HG02885 (cell line): ENCODE data around the gene AKNAD1.

Source experiments
- ATAC-seq: cut with Tn5 transposase; IDR thresholded peaks from one replicate; pipeline ENCODE4 v1.9.1; 2021; ENCODE audit warnings: mild to moderate bottlenecking; ENCODE audit not compliant: unreplicated experiment, poor library complexity

The AKNAD1 gene

DNA sequence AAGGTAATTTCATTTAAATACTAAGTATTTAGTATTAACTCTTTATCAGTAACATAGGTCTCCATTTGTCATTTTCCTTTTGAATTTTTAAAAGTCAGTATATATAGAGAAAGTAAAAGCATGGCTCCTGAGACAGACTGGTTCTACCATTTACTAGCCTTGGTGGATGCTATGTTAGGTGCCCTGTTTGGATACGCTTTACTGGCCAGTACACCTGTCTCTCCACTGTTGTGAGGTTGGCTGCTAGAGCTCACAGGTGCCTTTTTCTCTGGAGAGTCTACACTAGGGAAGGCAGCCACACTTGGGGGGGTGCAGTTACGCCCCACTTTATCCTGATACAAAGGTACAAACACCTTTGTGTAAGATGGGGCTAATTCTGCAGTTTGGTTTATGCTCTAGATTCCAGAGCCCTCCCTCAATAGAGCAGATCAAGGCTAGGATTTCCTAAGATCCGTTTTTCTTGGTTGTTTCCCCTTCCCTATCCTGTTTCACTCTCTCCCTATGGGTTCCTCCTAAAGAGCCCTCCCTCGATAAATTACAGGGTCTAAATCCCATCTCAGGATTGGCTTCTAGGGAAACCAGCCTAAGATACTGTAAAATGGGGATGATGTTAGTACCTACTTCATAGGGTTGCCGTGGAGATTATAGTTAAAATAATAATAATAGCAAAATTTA lies 14.3 kb upstream of the AKNAD1 start:
- no peak for ATAC-seq

DNA sequence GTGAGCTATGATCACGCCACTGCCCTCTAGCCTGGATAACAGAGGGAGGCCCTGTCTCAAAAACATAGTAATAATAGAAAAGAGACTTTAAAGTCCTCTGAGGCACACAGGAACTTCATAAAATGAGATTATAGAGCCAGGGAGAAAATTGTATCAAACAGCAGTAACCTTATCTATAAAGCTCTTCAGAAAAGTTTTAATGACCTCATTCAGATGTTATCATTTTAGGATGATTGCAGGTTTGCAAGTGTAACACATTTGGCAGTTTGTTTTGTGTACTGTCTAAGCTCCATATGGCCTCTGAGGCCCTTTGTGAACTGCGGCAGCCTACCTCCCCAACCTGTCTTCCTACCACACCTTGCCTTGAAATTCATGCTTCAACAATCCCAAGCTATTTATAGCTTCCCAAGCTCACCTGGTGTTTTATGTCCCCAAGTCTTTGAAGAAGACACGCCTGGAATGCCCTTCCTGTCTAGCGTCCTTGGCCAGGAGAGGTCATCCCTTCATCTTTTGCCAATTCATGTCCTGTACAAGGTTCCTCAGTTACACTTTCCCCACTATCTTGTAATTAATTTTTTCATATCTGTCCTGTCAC lies 8.5 kb upstream of the AKNAD1 start:
- no peak for ATAC-seq

- ATAC-seq = no peak
These were observed 7.1 kb upstream of the AKNAD1 start for GRCh38 chr1:108863984-108864383.

DNA sequence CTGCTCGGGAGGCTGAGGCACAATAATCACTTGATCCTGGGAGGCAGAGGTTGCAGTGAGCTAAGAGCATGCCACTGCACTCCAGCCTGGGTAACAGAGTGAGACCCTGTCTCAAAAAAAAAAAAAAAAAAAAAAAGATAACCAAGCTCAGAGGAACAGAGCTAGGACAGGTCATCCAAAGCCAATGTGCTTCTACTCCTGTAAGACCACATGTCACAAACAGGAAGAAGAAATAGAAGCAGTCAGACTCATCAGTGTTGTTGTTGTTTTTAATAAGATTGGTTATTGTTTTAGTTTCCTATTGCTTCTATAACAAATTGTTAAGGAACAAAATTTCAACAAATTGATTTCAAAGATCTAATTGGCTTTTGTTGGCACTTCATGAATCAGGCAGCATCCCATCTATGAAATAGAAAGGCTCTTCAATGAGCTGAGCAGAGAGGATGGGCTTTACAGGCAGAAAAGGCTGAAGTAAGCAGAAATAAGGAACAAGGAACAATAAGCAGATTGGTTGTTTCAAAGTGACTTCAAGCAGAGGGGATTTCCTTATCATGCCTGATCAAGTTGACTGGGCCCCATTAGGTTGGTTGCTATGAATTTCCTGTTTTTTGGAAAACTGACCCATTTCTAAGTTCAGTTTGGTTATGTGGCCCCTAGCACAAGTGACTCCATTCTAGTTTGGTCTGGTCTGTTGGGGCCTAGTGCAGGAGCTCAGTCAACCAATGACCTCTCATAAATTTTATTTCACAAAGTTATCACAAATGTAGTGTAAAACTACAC lies 6.0 kb upstream of the AKNAD1 start:
- no peak for ATAC-seq

- no peak for ATAC-seq
These were observed 5.2 kb upstream of the AKNAD1 start for GRCh38 chr1:108862017-108862610.

- no peak for ATAC-seq
These were observed 4.7 kb upstream of the AKNAD1 start for GRCh38 chr1:108861566-108861965.

GRCh38 chr1:108860190-108860907 lies 3.5 kb upstream of the AKNAD1 start:
- ATAC-seq = no peak

DNA sequence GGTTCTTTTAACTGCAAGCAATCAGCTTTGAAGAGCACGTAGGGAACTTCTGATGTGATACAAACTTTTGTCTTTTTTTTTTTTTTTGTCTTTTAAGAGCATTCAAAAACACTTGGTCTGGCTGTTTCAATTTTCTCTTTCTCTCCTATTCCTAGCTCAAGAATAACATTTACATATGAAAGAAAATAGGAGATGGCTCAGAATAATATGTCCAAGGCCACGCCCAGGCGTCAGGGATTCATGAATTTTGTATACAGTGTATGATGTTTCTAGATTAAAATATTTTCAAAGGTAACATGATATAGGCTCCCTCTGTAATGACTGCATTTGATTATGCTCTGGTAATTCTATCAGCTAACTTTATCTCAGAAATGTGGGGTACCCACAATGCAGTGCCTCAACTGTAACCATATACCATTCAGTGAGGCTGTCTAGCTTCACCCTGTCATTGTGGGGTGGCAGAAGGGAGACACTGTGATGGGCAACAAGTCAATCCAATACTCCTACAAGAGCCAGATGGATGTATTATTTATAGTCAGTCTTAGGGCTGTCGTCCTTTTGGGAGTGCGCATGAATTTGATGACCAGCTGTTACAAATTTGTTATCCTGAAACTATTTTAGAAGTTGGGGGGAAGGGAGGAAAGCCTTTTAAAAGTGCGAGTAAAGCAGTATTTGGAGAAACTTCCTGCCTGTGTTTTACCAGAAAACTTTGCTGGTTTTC lies 1.5 kb upstream of the AKNAD1 start:
- ATAC-seq = no peak

DNA sequence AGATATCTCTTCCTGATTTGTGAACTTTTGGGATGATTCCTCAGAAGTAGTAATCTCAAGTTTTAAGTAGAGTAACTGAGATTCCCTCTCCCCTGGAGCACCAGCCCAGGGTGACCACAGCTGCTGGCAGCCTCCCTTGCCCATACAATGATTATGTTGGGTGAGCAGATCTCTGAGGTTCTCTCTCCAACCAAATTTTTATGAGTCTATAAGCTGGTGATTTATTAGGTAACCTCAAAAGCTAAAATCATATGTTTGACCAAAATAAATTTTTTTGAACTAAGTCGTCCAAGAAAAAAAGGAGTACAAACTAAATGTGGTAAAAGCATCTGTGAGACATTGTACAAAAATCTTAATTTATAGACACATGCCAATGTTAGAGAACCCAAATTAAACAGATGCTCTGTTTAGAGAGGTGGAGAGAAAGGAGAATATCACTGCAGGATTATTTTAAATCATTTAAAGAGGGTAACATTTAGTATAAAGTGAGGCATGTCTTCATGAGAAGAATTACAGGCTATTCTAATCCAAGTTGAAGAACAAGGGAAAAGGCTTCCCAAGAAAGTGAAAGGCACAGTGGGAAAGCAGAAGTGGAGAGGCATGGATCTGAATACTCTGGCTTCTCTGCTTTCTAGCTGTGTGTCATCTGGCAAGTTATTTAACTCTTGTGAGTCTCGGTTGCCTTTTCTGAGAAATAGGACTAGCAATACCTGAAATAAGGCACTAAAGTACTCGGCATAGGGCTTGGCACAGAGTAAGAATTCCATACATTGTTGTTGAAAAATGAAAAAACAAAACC lies 2.5 kb downstream of the AKNAD1 start:
- ATAC-seq = no peak

GRCh38 chr1:108852221-108852975 lies 4.5 kb downstream of the AKNAD1 start:
- ATAC-seq = no peak

DNA sequence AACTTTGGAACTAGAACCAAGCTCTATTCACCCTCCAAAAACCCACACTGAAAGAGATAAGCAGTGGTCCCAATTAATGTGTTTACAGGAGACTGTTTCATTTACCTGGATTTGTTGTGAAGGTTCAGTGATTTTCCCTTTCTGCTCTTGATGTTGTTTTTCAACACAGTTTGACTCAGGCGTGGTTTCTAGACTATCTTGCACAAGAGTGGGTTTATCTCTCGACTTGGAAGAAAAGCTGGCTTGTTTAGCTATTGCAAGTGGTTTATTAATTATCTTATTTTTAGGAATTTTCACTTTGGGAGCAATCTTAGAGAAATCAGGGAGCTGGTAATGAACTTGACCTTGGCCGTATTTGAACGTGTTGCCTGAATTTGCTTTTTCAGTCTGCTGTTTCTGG lies 5.3 kb downstream of the AKNAD1 start:
- ATAC-seq = no peak

GRCh38 chr1:108850929-108851328 lies 6.0 kb downstream of the AKNAD1 start:
- no peak for ATAC-seq

- no peak for ATAC-seq
These were observed 8.1 kb downstream of the AKNAD1 start for GRCh38 chr1:108848806-108849205.

GRCh38 chr1:108847494-108847893 lies 9.4 kb downstream of the AKNAD1 start:
- no peak for ATAC-seq

DNA sequence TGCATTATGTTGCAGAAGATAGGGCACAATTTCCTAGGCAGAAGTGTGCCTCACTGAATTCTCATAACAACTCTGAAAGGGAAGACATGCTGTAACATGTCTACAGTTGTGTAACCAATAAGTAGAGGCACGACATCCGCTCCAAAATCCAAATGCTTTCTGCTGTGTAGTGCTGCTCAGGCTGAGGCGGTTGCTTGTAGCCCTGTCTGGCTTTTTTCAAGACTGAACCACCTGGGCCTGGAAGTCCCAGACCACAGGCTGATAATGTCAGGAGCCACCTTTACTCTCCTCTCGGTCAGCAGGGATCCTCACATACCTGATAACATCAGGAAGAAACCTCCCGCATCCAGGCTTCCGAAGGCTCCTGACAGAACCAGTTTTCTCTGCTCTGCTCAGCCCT lies 10.9 kb downstream of the AKNAD1 start:
- ATAC-seq = no peak

DNA sequence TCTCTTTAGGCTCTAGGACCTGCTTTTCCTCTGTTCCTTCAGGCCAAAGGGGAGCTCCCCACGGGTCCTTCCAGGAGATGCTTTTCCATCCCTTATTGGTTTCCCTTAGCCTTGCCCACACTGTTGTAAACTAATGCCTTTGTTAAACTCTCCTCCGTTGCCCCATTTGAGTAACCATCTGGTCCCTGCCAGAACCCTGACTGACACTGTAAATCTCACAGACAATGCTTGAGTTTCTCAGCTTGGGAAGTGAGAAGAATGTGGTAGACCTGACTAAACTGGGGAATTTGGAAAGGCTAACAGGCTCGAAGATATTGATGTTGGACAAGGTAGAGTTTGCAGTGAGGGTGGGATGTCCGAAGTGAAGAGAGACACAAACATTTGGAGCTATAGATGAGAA lies 11.4 kb downstream of the AKNAD1 start:
- ATAC-seq = no peak

DNA sequence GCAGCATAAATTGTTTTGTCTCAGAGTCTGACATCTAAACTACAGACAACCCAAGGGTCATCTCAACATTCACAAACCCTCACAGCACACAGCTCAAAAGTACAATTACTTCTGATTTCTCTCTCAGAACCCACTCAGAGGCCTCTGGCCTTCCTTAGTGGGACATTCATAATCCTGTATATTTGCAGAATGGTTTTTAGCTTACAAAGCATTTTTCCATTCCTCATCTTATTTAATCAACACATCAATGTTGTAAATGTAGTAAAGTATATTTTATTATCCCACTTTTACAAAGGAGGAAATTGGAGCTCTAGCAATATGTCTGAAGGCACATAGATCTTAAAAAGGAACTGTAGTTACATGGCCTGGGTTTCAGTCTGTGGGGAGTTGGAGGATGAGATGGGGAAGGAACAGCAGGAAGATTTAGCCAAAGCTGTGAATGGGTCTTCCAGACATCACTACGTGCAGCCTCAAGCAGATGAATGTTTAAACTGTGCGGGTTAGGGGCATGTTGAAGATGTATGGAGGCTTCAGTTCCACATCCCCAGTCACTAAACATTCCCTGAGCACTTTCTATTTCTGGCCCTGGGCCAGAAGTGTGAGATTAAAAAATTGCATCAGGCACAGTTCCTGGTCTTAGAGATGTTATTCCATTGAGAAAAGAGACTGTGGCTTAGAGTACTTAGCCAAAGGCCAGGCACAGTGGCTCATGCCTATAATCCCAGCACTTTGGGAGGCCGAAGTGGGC lies 13.3 kb downstream of the AKNAD1 start:
- ATAC-seq = no peak
